HG03439 (cell line): ENCODE results near the gene MRGPRD.

Experiments used
- ATAC-seq: cut with Tn5 transposase; IDR thresholded peaks from one replicate; pipeline ENCODE4 v1.9.1; 2021; ENCODE audit warnings: mild to moderate bottlenecking, moderate library complexity; ENCODE audit not compliant: unreplicated experiment

Gene MRGPRD

GRCh38 chr11:68933605-68934320 lies 47.0 kb downstream of the MRGPRD start:
- ATAC-seq = no peak

DNA sequence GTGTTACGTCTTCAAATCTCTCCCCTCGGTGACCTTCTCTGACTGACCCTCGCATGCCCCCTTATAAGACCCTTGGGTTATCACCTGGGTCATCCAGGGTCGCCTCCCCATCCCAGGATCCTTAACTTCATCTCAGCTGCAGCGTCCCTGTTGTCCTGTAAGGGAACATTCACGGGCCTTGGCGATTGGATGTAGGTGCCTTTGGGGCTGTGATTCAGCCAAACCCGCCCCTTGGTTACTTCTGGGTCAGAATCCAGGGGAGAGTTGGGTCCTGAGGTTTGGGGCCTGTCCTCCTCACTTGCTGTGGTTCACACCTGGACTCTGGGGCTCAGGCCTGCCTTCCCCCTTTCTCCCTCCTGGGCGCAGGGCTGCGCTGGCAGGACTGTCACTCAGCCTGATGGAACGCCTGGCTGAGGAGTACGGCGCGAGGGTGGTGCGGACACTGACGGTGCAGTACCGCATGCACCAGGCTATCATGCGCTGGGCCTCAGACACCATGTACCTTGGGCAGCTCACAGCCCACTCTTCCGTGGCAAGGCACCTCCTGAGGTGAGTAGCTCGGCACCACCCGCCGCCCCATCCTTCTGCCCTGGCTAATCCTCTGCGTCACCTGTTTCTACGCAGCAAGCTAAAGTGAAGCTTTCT lies 47.7 kb downstream of the MRGPRD start:
- no peak for ATAC-seq

GRCh38 chr11:68932358-68932757 lies 48.4 kb downstream of the MRGPRD start:
- no peak for ATAC-seq

GRCh38 chr11:68931911-68932310 lies 48.9 kb downstream of the MRGPRD start:
- no peak for ATAC-seq

GRCh38 chr11:68930991-68931855 lies 49.6 kb downstream of the MRGPRD start:
- ATAC-seq = no peak
